Colonic mucosa (tissue), 4 donors: Measurements from ENCODE around the gene CRKL. TPM values are rescaled to one million over a fixed set of nuclear protein-coding genes. Genes with fewer than 3 reads are reported as not detected.

Experiments
- DNase-seq: peaks from one replicate; pipeline ENCODE4 v3.0.0-alpha.2; 2020
- H3K27ac ChIP-seq: fragments of 200-600 bp; one replicate; pipeline ENCODE4 v1.8.0; 2021
- H3K27me3 ChIP-seq: fragments of 200-600 bp; one replicate; pipeline ENCODE4 v1.8.0; 2021
- H3K36me3 ChIP-seq: fragments of 200-600 bp; one replicate; pipeline ENCODE4 v1.8.0; 2021
- H3K4me1 ChIP-seq: fragments of 200-600 bp; one replicate; pipeline ENCODE4 v1.8.0; 2021; ENCODE audit warnings: mild to moderate bottlenecking
- H3K4me3 ChIP-seq: fragments of 200-600 bp; one replicate; pipeline ENCODE4 v1.8.0; 2021
- H3K9ac ChIP-seq, 2 donors: one replicate each; pipeline ENCODE4 v1.7.0; 2013; ENCODE audit warnings: control low read depth in 2 of 2, low read depth in 2 of 2, low read length in 2 of 2
- H3K9me3 ChIP-seq: fragments of 200-600 bp; one replicate; pipeline ENCODE4 v1.8.0; 2021
- intact Hi-C: fragments of 100-400 bp; cut with DNase I; formaldehyde crosslinking; loops from one replicate; pipeline ENCODE4 v1.14.1; 2022
- total RNA-seq, 2 donors: library from RNA; stranded (reverse); fragmentation: NEBNext Ultra II Directional in 1 of 2; extraction: Animal tissue kit (Norgen Biotek cat#: 25700) in 1 of 2; gene quantifications; one replicate each; pipeline ENCODE4 v1.2.1, GENCODE V29; 2021
- TF ChIP-seq, protein P1 (sequence below): fragments of 200-600 bp; IDR thresholded peaks from one replicate; pipeline ENCODE4 v1.8.0; 2022; ENCODE audit warnings: antibody characterized with exemption, mild to moderate bottlenecking
- donor health status: healthy.
- donor health status: DM: no; HTN: no; CAD: no.
- donor health status: DM: no; HTN: no; CAD: no.

CRKL gene
- total RNA-seq, 2 donors from 2014 or later: 63.6 to 82.5 TPM

DNA sequence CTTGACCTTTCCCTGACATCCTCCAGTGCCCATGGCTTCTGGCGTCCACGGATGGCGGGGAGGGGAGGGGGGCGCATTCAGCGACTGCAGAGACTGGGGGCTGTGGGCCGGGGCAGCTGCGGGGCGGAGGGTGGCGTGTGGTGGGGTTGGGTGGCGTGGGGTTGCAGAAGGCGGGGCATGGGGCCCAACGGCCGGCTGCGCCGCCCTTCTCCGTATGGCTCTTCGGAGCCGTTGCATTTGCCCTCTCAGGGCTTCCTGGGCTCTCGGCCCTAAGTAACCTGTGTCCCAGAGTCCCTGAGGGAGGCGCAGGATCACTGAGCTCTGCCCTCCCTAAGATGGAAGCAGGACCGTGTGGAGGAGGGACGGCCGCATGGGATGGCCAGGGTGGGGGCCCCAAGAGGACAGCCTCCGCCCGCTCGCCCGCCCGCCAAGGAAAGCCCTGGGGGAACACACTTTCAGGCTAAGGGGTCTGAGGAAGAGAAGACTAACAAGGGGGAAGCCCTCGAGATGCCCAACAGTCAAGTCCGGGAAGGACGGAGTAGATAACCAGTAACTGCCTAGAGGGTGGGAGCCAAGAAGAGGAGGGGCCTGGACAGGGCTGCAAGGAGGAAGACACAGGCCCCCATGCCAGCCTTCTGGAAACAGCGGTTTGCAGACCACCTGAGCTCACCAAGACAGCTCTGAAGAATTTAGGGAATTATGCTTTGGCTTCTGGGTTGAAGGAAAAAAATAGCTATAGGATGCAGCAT, 40.6 kb downstream of the CRKL start:
- Histone ChIP-seq H3K4me3 (peak overlapping the region; percentile 73), H3K27ac (peak overlapping the region; percentile 88), H3K27me3 (no peaks in the 10 kb centered on the region), H3K36me3 (no peaks in the 10 kb centered on the region), H3K9ac (peak overlapping the region; percentile 88 to 89), H3K9me3 (no peaks in the 10 kb centered on the region), H3K4me1 (peaks cover 6% of the 10 kb centered on the region)
- DNase-seq: peak; percentile 79
- TF ChIP-seq, protein P1, sequence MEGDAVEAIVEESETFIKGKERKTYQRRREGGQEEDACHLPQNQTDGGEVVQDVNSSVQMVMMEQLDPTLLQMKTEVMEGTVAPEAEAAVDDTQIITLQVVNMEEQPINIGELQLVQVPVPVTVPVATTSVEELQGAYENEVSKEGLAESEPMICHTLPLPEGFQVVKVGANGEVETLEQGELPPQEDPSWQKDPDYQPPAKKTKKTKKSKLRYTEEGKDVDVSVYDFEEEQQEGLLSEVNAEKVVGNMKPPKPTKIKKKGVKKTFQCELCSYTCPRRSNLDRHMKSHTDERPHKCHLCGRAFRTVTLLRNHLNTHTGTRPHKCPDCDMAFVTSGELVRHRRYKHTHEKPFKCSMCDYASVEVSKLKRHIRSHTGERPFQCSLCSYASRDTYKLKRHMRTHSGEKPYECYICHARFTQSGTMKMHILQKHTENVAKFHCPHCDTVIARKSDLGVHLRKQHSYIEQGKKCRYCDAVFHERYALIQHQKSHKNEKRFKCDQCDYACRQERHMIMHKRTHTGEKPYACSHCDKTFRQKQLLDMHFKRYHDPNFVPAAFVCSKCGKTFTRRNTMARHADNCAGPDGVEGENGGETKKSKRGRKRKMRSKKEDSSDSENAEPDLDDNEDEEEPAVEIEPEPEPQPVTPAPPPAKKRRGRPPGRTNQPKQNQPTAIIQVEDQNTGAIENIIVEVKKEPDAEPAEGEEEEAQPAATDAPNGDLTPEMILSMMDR: no peak
- intact Hi-C loops: no loop called here

DNA sequence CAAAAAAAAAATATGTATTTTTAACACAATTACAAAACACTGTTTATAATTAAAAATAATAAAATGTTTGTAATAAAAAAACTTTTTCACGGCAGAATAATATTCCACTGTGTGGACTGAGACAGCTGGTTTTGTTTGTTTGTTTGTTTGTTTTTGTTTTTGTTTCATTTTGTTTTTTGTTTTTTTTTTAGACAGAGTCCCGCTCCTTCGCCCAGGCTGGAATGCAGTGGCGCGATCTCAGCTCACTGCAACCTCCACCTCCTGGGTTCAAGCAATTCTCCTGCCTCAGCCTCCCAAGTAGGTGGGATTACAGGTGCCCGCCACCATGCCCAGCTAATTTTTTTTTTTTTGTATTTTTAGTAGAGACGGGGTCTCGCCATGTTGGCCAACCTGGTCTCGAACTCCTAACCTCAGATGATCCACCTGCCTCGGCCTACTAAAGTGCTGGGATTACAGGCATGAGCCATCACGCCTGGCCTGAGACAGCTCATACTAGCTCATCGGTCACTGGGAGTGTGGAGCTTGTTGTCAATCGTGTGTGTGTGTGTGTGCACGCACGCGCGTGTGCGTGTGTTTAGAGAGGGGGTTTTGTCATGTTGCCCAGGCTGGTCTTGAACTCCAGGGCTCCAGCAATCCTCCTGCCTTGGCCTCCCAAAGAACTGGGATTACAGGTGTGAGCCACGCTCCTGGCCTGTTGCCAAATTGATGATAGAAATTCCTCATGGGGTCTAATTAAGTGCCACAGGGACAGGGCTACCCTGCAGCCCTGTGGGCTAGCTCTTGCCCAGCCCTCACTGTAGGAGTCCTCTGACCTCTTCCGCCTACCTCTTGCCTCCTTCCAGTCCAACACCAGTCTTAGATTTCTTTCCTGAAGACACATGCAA, 42.6 kb downstream of the CRKL start:
- TF ChIP-seq, protein P1: no peak
- H3K27ac ChIP-seq: no peak overlapping the region
- intact Hi-C loops: loop anchor here (10.0 kb wide), 1 partner anchor 85 kb away; no protein-coding TSS in a partner anchor
- H3K4me3 ChIP-seq: no peak overlapping the region
- H3K36me3 ChIP-seq: no peaks in the 10 kb centered on the region
- no peak for DNase-seq
- H3K9me3 ChIP-seq: no peaks in the 10 kb centered on the region
- H3K27me3 ChIP-seq: no peaks in the 10 kb centered on the region
- peaks cover 6% of the 10 kb centered on the region for H3K4me1 ChIP-seq
- H3K9ac ChIP-seq: no peak overlapping the region

DNA sequence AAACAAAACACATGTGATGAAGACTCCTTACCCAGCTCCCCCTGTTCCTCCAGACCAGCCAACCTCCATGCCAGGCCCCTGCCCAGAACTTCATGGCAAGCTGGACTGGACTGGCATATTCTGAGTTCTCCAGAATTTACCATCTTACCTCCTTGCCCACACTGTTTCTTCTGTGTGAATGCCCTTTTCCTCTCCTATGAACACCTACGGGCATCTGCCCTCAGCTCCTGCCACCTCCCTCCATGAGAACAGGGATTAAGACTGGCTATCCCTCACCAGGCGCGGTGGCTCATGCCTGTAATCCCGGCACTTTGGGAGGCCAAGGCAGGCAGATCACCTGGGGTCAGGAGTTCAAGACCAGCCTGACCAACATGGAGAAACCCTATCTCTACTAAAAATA, 43.4 kb downstream of the CRKL start:
- intact Hi-C loops: loop anchor here (10.0 kb wide), 1 partner anchor 86 kb away; no protein-coding TSS in a partner anchor
- H3K9me3 ChIP-seq: no peaks in the 10 kb centered on the region
- no peak for DNase-seq
- TF ChIP-seq, protein P1: no peak
- no peaks in the 10 kb centered on the region for H3K36me3 ChIP-seq
- H3K4me3 ChIP-seq: no peak overlapping the region
- H3K9ac ChIP-seq: no peak overlapping the region
- peaks cover 6% of the 10 kb centered on the region for H3K4me1 ChIP-seq
- H3K27ac ChIP-seq: no peak overlapping the region
- H3K27me3 ChIP-seq: no peaks in the 10 kb centered on the region

DNA sequence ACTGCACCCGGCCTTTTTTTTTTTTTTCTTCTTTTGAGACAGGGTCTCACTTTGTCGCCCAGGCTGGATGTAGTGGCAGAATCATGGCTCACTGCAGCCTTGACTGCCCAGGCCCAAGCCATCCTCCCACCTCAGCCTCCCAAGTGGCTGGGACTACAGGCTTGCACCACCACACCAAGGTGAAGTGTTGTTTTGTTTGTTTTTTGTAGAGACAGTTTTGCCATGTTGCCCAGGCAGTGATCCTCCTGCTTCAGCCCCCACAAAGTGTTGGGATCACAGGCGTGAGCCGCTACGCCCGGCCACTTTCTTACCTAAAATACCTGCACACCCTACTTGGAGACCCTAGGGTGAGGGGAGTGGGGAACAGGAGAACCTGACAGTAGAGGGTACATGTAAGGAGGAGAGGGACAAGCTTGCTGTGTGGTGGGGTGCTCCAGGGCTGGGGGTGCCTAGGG, 45.3 kb downstream of the CRKL start:
- Histone ChIP-seq H3K36me3 (no peaks in the 10 kb centered on the region), H3K27ac (no peak overlapping the region), H3K4me1 (peaks cover 9% of the 10 kb centered on the region), H3K4me3 (no peak overlapping the region), H3K27me3 (no peaks in the 10 kb centered on the region), H3K9me3 (no peaks in the 10 kb centered on the region), H3K9ac (no peak overlapping the region)
- DNase-seq: no peak
- intact Hi-C loops: loop anchor here (10.0 kb wide), 1 partner anchor 88 kb away; no protein-coding TSS in a partner anchor
- TF ChIP-seq, protein P1: no peak
